Cardiac fibroblast (primary cell): ENCODE measurements around the gene WNT7B.

Experiments
- DNase-seq, 2 donors: peaks; one replicate each; pipeline versions ENCODE4 v3.0.0 to v3.0.0-alpha.2; 2010; ENCODE audit warnings: low read depth in 2 of 2
- H3K4me3 ChIP-seq, 2 donors: replicated peaks in 1 of 2; 1 replicate in 1 of 2; 2 replicates in 1 of 2; pipeline ENCODE4 v1.5.1; 2011; ENCODE audit warnings: low read depth in 2 of 2, low read length in 2 of 2, mild to moderate bottlenecking in 2 of 2, moderate library complexity in 1 of 2
- CTCF ChIP-seq: IDR thresholded peaks from one replicate; pipeline ENCODE4 v1.5.1; 2011; ENCODE audit warnings: low read depth, mild to moderate bottlenecking, low read length, inconsistent platforms

The WNT7B gene

GRCh38 chr22:45929649-45930048, 47.3 kb downstream of the WNT7B start:
- no peak for TF ChIP-seq CTCF
- no peak overlapping the region for H3K4me3 ChIP-seq
- no peak for DNase-seq

- no peak for TF ChIP-seq CTCF
- no peak for DNase-seq
- H3K4me3 ChIP-seq: no peak overlapping the region
Observed at GRCh38 chr22:45928726-45929368, 48.1 kb downstream of the WNT7B start.

- DNase-seq: no peak
- H3K4me3 ChIP-seq: no peak overlapping the region
- TF ChIP-seq CTCF: no peak
Observed at GRCh38 chr22:45927059-45927458, 49.9 kb downstream of the WNT7B start.

GRCh38 chr22:45926433-45926832, 50.5 kb downstream of the WNT7B start:
- no peak for DNase-seq
- H3K4me3 ChIP-seq: no peak overlapping the region
- TF ChIP-seq CTCF: no peak

GRCh38 chr22:45925811-45926351, 51.1 kb downstream of the WNT7B start:
- peak in 1 of 2 donors; percentile 14 for DNase-seq
- no peak overlapping the region for H3K4me3 ChIP-seq
- TF ChIP-seq CTCF: no peak

GRCh38 chr22:45923835-45924234, 53.1 kb downstream of the WNT7B start:
- DNase-seq: no peak
- TF ChIP-seq CTCF: no peak
- no peak overlapping the region for H3K4me3 ChIP-seq

- no peak for DNase-seq
- H3K4me3 ChIP-seq: no peak overlapping the region
- TF ChIP-seq CTCF: no peak
Observed at GRCh38 chr22:45923212-45923611, 53.8 kb downstream of the WNT7B start.
